Ureter (tissue), 1 donor: ENCODE data around the gene NTRK1. TPM values are rescaled to one million over a fixed set of nuclear protein-coding genes. Genes with fewer than 3 reads are reported as not detected.
A peak's percentile ranks its signal among the peaks of the same experiment; 100 is the strongest.

Source experiments
- DNase-seq: peaks from one replicate; pipeline ENCODE4 v3.0.0-alpha.2; 2020; ENCODE audit warnings: low spot score
- total RNA-seq: library from RNA; stranded (reverse); gene quantifications from one replicate; pipeline ENCODE4 v1.2.4, GENCODE V29; 2023
- donor health status: DM: yes; HTN: yes; CAD: no.

NTRK1 gene
- total RNA-seq, 1 donor from 2014 or later = 1.7 TPM

GRCh38 chr1:156881101-156881500 is 20.4 kb downstream of the NTRK1 start:
- DNase-seq = no peak

GRCh38 chr1:156881663-156882062 is 21.0 kb downstream of the NTRK1 start:
- no peak for DNase-seq

GRCh38 chr1:156882543-156882942 is 21.9 kb downstream of the NTRK1 start:
- no peak for DNase-seq

- DNase-seq = no peak
Measured at GRCh38 chr1:156883919-156884318, 23.3 kb downstream of the NTRK1 start.

- no peak for DNase-seq
Measured at GRCh38 chr1:156884560-156885184, 24.0 kb downstream of the NTRK1 start.

GRCh38 chr1:156885314-156885713 is 24.6 kb downstream of the NTRK1 start:
- no peak for DNase-seq

- no peak for DNase-seq
Measured at GRCh38 chr1:156885880-156886355, 25.3 kb downstream of the NTRK1 start.

- DNase-seq = no peak
Measured at GRCh38 chr1:156886583-156887281, 26.1 kb downstream of the NTRK1 start.

GRCh38 chr1:156887317-156887716 is 26.7 kb downstream of the NTRK1 start:
- no peak for DNase-seq

GRCh38 chr1:156887734-156888133 is 27.1 kb downstream of the NTRK1 start:
- no peak for DNase-seq

- DNase-seq = peak; percentile 80
Measured at GRCh38 chr1:156889802-156890580, 29.3 kb downstream of the NTRK1 start.

- peak; percentile 90 for DNase-seq
Measured at GRCh38 chr1:156892190-156893047, 31.8 kb downstream of the NTRK1 start.

GRCh38 chr1:156893048-156893953 is 32.6 kb downstream of the NTRK1 start, which contains the start of gene PEAR1:
Gene PEAR1 (plus strand): TSS chr1:156893718. CDS start chr1:156903927, 10,209 bp downstream.
- peak; percentile 51 for DNase-seq

GRCh38 chr1:156894001-156894400 is 33.3 kb downstream of the NTRK1 start:
- no peak for DNase-seq

- DNase-seq = no peak
Measured at GRCh38 chr1:156894711-156895454, 34.2 kb downstream of the NTRK1 start.

GRCh38 chr1:156895455-156895812 is 34.8 kb downstream of the NTRK1 start:
- no peak for DNase-seq

- no peak for DNase-seq
Measured at GRCh38 chr1:156895927-156896326, 35.3 kb downstream of the NTRK1 start.

- DNase-seq = no peak
Measured at GRCh38 chr1:156896490-156897033, 35.9 kb downstream of the NTRK1 start.

- no peak for DNase-seq
Measured at GRCh38 chr1:156897078-156897825, 36.6 kb downstream of the NTRK1 start.
